BE2C (cell line): Measurements from ENCODE around the gene UTS2R.
A peak's percentile ranks its signal among the peaks of the same experiment; 100 is the strongest.

ENCODE experiments used
- DNase-seq: peaks from one replicate; pipeline ENCODE4 v3.0.0-alpha.2; 2020
- H3K27me3 ChIP-seq: fragments of 250-450 bp; sonication (Bioruptor Pico); 2 replicates; pipeline ENCODE4 v1.5.1; 2020; ENCODE audit warnings: mild to moderate bottlenecking
- H3K36me3 ChIP-seq: fragments of 250-450 bp; sonication (Bioruptor Pico); 2 replicates; pipeline ENCODE4 v1.5.1; 2020; ENCODE audit warnings: mild to moderate bottlenecking
- H3K4me1 ChIP-seq: fragments of 250-450 bp; sonication (Bioruptor Pico); 2 replicates; pipeline ENCODE4 v1.5.1; 2020
- H3K4me3 ChIP-seq: 2 replicates; pipeline ENCODE4 v1.5.1; 2011; ENCODE audit warnings: low read depth, low read length
- H3K9me3 ChIP-seq: fragments of 250-450 bp; sonication (Bioruptor Pico); 2 replicates; pipeline ENCODE4 v1.5.1; 2020
- CTCF ChIP-seq: IDR thresholded peaks from 2 replicates; pipeline ENCODE4 v1.5.1; 2012; ENCODE audit warnings: mild to moderate bottlenecking, low read depth, low read length

UTS2R gene

DNA sequence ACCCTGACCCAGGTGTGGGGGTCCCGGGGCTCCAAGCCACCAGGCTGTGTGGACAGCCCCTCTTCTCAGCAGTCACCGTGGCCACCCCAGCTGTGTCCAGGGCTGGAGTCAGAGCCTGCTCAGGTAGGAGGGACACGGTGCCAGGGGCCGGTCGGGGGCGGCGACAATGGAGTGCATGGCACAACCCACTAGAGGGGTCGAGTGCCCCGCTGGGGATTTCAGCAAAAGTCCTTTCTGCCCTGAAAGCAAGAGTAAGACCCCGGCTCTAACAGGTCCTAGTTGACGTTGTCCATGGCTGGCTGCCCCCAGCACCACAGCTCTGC is 11.3 kb downstream of the UTS2R start:
- Histone ChIP-seq H3K9me3 (no peaks in the 10 kb centered on the region), H3K4me3 (no peak overlapping the region), H3K36me3 (no peaks in the 10 kb centered on the region), H3K4me1 (peaks cover 13% of the 10 kb centered on the region), H3K27me3 (peaks cover 26% of the 10 kb centered on the region)
- DNase-seq: no peak
- TF ChIP-seq CTCF: no peak

GRCh38 chr17:82383411-82383810 is 11.8 kb downstream of the UTS2R start:
- no peaks in the 10 kb centered on the region for H3K9me3 ChIP-seq
- no peak overlapping the region for H3K4me3 ChIP-seq
- TF ChIP-seq CTCF: no peak
- no peaks in the 10 kb centered on the region for H3K36me3 ChIP-seq
- peaks cover 21% of the 10 kb centered on the region for H3K27me3 ChIP-seq
- DNase-seq: no peak
- H3K4me1 ChIP-seq: peaks cover 13% of the 10 kb centered on the region

DNA sequence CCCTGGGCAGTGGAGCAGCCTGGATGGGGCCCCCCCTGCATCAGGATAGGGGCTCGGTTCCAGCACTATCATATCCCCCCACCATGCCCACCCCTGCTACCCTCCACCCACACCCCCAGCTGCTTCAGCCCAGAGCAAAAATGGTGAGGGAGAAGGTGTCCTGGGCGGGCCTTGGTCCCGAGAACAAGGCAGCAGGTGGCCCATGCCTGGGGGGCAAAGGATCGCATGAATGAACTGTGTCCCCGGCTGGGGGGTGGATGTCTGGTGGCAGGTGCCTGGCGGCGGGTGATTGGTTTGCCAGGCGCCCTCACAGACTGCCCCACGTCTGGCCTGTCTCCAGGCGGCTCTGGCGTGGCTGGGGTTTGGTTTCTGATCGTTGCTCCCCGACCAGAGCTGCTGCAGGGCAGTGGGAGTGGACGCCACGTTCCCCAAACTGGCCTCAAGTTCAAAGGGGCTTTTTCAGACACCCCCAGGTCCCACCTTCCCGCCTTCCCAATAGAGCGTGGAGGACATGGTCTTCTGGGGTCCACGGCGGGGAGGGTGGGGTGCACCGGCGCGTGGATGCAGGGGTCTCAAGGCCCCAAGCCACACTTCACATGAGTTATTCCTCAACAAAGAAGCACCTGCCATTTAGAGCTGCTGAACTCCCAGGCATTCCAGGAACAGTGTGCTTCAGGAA is 12.6 kb downstream of the UTS2R start:
- Histone ChIP-seq H3K27me3 (peaks cover 13% of the 10 kb centered on the region; the same call in 1 of the 2 replicates), H3K9me3 (no peaks in the 10 kb centered on the region), H3K4me3 (no peak overlapping the region), H3K4me1 (peaks cover 13% of the 10 kb centered on the region), H3K36me3 (no peaks in the 10 kb centered on the region)
- no peak for TF ChIP-seq CTCF
- DNase-seq: peak; percentile 54

- Histone ChIP-seq H3K27me3 (peaks cover 8% of the 10 kb centered on the region; the same call in 1 of the 2 replicates), H3K4me1 (peaks cover 13% of the 10 kb centered on the region)
- DNase-seq: no peak
These were observed 13.3 kb downstream of the UTS2R start for GRCh38 chr17:82384730-82385481.

DNA sequence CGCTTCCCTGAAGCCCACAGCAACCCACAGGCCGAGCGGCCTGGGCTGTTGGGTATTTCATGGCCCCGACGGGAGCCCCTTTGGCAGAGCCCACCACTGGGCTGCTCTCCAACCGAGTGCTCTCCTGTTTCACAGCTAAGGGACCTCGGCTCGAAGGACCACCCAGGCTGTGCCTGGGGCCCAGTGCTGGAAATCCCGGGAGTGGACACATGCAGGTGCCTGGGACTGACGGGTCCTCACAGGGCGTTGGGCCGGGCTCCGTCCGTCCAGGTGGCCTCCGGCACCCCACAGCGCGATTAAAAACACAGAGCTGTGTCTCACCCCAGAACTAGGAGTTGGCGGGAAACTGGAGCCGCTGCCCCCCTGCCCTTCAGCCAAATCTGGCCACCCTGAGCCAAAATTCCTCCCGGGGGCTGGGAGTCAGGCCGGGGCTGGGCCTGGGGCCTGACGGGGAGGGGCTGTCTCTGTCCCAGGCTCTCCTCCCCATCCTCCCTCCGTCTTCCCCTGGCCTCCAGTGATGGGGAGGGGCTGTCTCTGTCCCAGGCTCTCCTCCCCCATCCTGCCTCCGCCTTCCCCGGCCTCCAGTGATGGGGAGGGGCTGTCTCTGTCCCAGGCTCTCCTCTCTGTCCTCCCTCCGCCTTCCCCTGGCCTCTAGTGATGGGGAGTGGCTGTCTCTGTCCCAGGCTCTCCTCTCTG is 14.1 kb downstream of the UTS2R start:
- Histone ChIP-seq H3K27me3 (no peaks in the 10 kb centered on the region), H3K4me1 (peaks cover 13% of the 10 kb centered on the region), H3K4me3 (no peak overlapping the region), H3K36me3 (no peaks in the 10 kb centered on the region), H3K9me3 (no peaks in the 10 kb centered on the region)
- TF ChIP-seq CTCF: no peak
- DNase-seq: no peak

More at GRCh38 chr17:82384730-82385481, 13.3 kb downstream of the UTS2R start:
- Histone ChIP-seq H3K36me3 (no peaks in the 10 kb centered on the region), H3K4me3 (no peak overlapping the region), H3K9me3 (no peaks in the 10 kb centered on the region)
- TF ChIP-seq CTCF: peak; percentile 10; the same call in 1 of the 2 replicates
